Transverse colon (tissue), 4 donors: ENCODE results near the gene RHOD. TPM values are rescaled to one million over a fixed set of nuclear protein-coding genes. Genes with fewer than 3 reads are reported as not detected.

Experiments
- DNase-seq: peaks from one replicate; pipeline ENCODE4 v3.0.0-alpha.2; 2019
- H3K27ac ChIP-seq, 4 donors: fragments of 200-600 bp; sonication (generic); 2 replicates each; pipeline ENCODE4 v1.5.1; 2016 to 2018; ENCODE audit warnings: inconsistent platforms in 4 of 4
- H3K27me3 ChIP-seq: fragments of 200-600 bp; sonication (generic); 2 replicates; pipeline ENCODE4 v1.5.1; 2017; ENCODE audit warnings: inconsistent platforms
- H3K36me3 ChIP-seq, 4 donors: fragments of 200-600 bp; sonication (generic); 2 replicates each; pipeline ENCODE4 v1.5.1; 2017 to 2019; ENCODE audit warnings: inconsistent platforms in 4 of 4
- H3K4me1 ChIP-seq, 4 donors: fragments of 200-600 bp; sonication (generic); 2 replicates each; pipeline ENCODE4 v1.5.1; 2017 to 2020; ENCODE audit warnings: inconsistent platforms in 4 of 4
- H3K4me3 ChIP-seq, 4 donors: fragments of 200-600 bp; sonication (generic); 1 replicate in 1 of 4; 2 replicates in 3 of 4; pipeline versions ENCODE4 v1.5.1 to v1.6.1; 2017 to 2019; ENCODE audit warnings: inconsistent platforms in 4 of 4
- H3K9me3 ChIP-seq, 2 donors: fragments of 200-600 bp; sonication (generic); 2 replicates each; pipeline ENCODE4 v1.5.1; 2017 to 2019; ENCODE audit warnings: inconsistent platforms in 2 of 2
- EP300 ChIP-seq: sonication (generic); formaldehyde crosslinking; IDR thresholded peaks from one replicate; pipeline ENCODE4 v1.6.1; 2017; ENCODE audit warnings: antibody characterized with exemption, low read depth
- POLR2A ChIP-seq: fragments of 450-650 bp; IDR thresholded peaks from one replicate; pipeline ENCODE4 v1.6.1; 2016; ENCODE audit warnings: antibody characterized with exemption, mild to moderate bottlenecking, moderate library complexity
- POLR2AphosphoS5 ChIP-seq, 3 donors: sonication (generic); formaldehyde crosslinking; IDR thresholded peaks; one replicate each; pipeline ENCODE4 v1.6.1; 2016; ENCODE audit warnings: antibody characterized with exemption in 3 of 3
- WGBS, 2 donors: methylation state at CpG; one replicate each; pipeline ENCODE4 v1.1.5; 2018; ENCODE audit warnings: low coverage in 1 of 2; 5-methylcytosine and 5-hydroxymethylcytosine counted together
- in situ Hi-C, 4 donors: fragments of 200-750 bp; cut with MboI; loops; one replicate each; pipeline versions ENCODE4 v1.15.0 to v1.15.1; 2017; ENCODE audit warnings: low sequenced_read_pairs in 3 of 4, low pct_ligation_motif_present in 1 of 4, low pct_unique_long_range_greater_than_20kb in 1 of 4
- intact Hi-C: fragments of 100-400 bp; cut with DNase I; formaldehyde crosslinking; loops from one replicate; pipeline ENCODE4 v1.15.1; 2023; ENCODE audit warnings: low total_unique reads
- total RNA-seq, 4 donors: library from RNA; depleted of rRNA; stranded (reverse); fragments of >200 nt; gene quantifications; one replicate each; pipeline ENCODE4 v1.1.0, GENCODE V29; 2016
- TF ChIP-seq, protein P1 (sequence below), 5 experiments: fragments of 200-600 bp in 3 of 5; fragments of 450-650 bp in 2 of 5; sonication (generic) in 3 of 5; IDR thresholded peaks; 1 replicate in 2 of 5; 2 replicates in 3 of 5; pipeline ENCODE4 v1.5.1; 2016 to 2017; ENCODE audit warnings: antibody characterized with exemption in 5 of 5, inconsistent platforms in 3 of 5, mild to moderate bottlenecking in 2 of 5, moderate library complexity in 1 of 5

Gene RHOD
- total RNA-seq, 4 donors from 2014 or later = 1.2 to 54.6 (median 5.8) TPM

DNA sequence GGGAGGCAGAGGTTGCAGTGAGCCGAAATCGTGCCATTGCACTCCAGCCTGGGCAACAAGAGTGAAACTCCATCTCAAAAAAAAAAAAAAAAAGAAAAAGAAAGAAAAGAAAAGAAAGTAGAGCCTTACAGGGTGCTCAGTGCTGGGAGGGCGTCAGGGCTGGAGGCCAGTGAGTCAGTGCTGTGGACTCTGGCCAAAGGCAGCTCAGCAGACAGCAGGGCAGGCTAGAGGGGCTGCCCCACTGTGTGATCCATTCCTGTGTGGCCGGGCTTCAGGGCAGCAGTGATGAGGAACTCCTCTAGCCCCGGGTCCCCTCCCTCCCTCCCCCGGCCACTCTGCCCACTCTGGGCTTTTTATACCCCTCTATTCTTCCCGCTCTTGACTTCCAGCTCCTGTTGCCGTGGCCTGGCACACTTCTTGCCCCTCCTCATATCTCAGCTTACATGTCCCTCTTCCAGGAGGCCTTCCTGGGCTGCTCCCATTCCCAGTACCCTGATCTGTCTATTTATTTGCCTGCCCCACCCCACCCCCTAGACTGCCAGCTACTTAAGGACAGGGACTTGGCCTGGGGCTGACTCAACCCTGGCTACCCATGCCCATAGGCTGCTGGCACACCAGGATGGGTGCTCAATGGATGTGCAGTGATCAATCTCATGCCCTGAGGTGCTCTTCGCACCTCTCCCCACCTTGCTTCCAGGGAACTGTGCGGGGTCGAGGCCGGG is 23.7 kb upstream of the RHOD start:
- TF ChIP-seq EP300 (no peak), POLR2A (no peak), POLR2AphosphoS5 (IDR thresholded peaks at IDR 0.05) (no peak)
- TF ChIP-seq, protein P1, sequence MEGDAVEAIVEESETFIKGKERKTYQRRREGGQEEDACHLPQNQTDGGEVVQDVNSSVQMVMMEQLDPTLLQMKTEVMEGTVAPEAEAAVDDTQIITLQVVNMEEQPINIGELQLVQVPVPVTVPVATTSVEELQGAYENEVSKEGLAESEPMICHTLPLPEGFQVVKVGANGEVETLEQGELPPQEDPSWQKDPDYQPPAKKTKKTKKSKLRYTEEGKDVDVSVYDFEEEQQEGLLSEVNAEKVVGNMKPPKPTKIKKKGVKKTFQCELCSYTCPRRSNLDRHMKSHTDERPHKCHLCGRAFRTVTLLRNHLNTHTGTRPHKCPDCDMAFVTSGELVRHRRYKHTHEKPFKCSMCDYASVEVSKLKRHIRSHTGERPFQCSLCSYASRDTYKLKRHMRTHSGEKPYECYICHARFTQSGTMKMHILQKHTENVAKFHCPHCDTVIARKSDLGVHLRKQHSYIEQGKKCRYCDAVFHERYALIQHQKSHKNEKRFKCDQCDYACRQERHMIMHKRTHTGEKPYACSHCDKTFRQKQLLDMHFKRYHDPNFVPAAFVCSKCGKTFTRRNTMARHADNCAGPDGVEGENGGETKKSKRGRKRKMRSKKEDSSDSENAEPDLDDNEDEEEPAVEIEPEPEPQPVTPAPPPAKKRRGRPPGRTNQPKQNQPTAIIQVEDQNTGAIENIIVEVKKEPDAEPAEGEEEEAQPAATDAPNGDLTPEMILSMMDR (IDR thresholded peaks at IDR 0.05) = no peak
- peaks cover 11% of the 10 kb centered on the region for H3K27me3 ChIP-seq
- intact Hi-C loops = no loop called here
- H3K9me3 ChIP-seq = no peaks in the 10 kb centered on the region
- no peak for DNase-seq
- H3K4me1 ChIP-seq = peaks cover 0 to 5% (median 0%) of the 10 kb centered on the region in 4 donors
- H3K36me3 ChIP-seq = no peaks in the 10 kb centered on the region
- in situ Hi-C loops = no loop called here
- 67% methylated on average over 3 to 12 of the region's 12 CpGs for WGBS, 2 donors
- H3K27ac ChIP-seq = no peak overlapping the region
- no peak overlapping the region for H3K4me3 ChIP-seq

DNA sequence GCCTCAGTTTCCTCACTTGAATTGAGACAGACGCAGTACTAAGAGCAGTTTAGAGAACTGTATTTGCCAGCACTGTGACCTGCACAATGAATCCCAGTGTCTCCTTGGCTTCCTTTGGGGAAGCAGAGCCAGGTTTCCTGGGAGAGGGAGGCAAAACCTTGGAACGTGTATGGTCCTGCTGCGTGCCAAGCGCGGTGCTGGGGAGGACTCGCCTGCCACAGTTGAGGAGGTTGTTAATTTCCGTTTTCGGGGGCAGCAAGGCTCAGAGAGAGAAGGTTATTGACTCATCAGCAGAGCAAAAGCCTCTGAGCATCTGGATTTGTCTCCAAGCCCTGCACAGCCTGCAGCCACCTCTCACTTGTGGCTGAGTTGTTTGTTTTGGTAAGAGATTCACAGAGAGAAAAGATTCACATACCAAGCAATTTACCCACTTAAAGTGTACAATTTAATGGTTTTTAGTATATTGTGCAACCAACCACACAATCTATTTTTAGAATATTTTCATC is 22.9 kb upstream of the RHOD start:
- in situ Hi-C loops = no loop called here
- Histone ChIP-seq H3K27me3 (peaks cover 11% of the 10 kb centered on the region), H3K4me1 (peaks cover 0 to 5% (median 0%) of the 10 kb centered on the region in 4 donors), H3K4me3 (no peak overlapping the region), H3K27ac (no peak overlapping the region), H3K9me3 (no peaks in the 10 kb centered on the region), H3K36me3 (no peaks in the 10 kb centered on the region)
- intact Hi-C loops = no loop called here
- TF ChIP-seq EP300 (no peak), POLR2A (no peak)
- 43 to 78% methylated on average over 5 to 8 of the region's 8 CpGs for WGBS, 2 donors
- DNase-seq = no peak

DNA sequence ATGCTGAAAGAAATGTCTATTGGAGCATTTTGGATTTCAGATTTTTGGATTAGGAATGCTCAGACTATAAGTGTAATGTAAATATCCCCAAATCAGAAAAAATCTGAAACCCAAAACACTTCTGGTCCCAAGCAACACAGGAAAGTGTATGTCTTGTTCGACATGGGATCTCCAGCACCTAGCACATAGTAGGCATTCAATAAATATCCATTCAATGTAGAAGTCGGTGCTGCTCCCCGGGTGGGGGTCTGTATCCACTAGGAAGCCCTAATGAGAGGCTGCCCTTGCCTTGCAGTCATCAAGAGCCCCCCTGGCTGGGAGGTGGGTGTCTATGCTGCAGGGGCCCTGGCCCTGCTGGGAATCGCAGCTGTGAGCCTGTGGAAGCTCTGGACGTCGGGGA is 22.3 kb upstream of the RHOD start:
- no peak for DNase-seq
- Histone ChIP-seq H3K4me1 (peaks cover 0 to 5% (median 0%) of the 10 kb centered on the region in 4 donors), H3K27ac (no peak overlapping the region), H3K9me3 (no peaks in the 10 kb centered on the region), H3K4me3 (no peak overlapping the region), H3K27me3 (peaks cover 11% of the 10 kb centered on the region), H3K36me3 (no peaks in the 10 kb centered on the region)
- in situ Hi-C loops (no loop called here), intact Hi-C loops (no loop called here)
- WGBS, 2 donors = 70 to 92% methylated on average over 3 to 6 of the region's 6 CpGs
- no peak for TF ChIP-seq POLR2AphosphoS5 (IDR thresholded peaks at IDR 0.05)
- TF ChIP-seq, protein P1 (IDR thresholded peaks at IDR 0.05) = no peak
- no peak for TF ChIP-seq POLR2A
- no peak for TF ChIP-seq EP300

DNA sequence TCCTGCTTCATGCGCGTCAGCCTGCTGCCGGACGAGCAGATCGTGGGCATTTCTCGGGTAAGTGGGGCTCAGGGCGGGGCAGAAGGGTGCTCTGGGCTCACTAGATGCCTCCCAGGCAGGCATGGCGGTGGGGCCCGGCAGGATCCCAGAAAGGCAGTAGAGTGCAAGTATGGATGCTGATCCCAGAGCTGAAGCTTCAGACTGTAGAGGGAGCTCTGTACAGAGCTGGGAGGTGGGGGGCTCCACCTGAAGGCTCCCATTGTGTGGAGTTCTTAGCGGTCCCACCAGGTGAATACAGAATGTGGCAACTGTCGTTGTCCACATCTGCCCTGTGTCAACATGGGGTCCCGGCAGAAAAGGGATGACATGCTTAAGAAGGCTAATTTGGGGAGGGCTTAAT is 16.5 kb upstream of the RHOD start:
- TF ChIP-seq EP300 (no peak), POLR2A (no peak), POLR2AphosphoS5 (IDR thresholded peaks at IDR 0.05) (no peak)
- TF ChIP-seq, protein P1 (IDR thresholded peaks at IDR 0.05) = no peak
- in situ Hi-C loops = no loop called here
- no peaks in the 10 kb centered on the region for H3K36me3 ChIP-seq
- H3K4me3 ChIP-seq = no peak overlapping the region
- H3K9me3 ChIP-seq = no peaks in the 10 kb centered on the region
- intact Hi-C loops = no loop called here
- H3K4me1 ChIP-seq = no peaks in the 10 kb centered on the region
- H3K27me3 ChIP-seq = peaks cover 3% of the 10 kb centered on the region
- no peak overlapping the region for H3K27ac ChIP-seq
- WGBS, 2 donors = 79% methylated on average over 9 of the region's 12 CpGs; no CpG with 5 or more reads in 1 of the 2 donors
- DNase-seq = no peak
